Stimulated activated CD8-positive, alpha-beta memory T cell treated with anti-CD3 and anti-CD28 coated beads, Interleukin-12 subunit alpha, Interleukin-12 subunit beta, amount 100 ng/mL, for 24 hours (primary cell): ENCODE measurements around the gene FAM216B.
"Not testable (repeated sequence)": the region's sequence is repeated elsewhere in the genome, so short reads cannot be mapped to it uniquely, and the experiment has no call there.

Source experiments
- DNase-seq: peaks from one replicate; pipeline ENCODE4 v3.0.0-alpha.2; 2020; ENCODE audit errors: extremely low read depth

Gene FAM216B

GRCh38 chr13:42780044-42780443 is 1.3 kb upstream of the FAM216B start:
- DNase-seq = no peak

GRCh38 chr13:42786715-42787114 is 5.3 kb downstream of the FAM216B start:
- DNase-seq = no peak

- DNase-seq = no peak
These were observed 7.2 kb downstream of the FAM216B start for GRCh38 chr13:42788601-42789000.

GRCh38 chr13:42792154-42792553 is 10.8 kb downstream of the FAM216B start:
- no peak for DNase-seq

GRCh38 chr13:42794577-42795275 is 13.3 kb downstream of the FAM216B start:
- DNase-seq = no peak

GRCh38 chr13:42795666-42796065 is 14.3 kb downstream of the FAM216B start:
- no peak for DNase-seq

- no peak for DNase-seq
These were observed 15.5 kb downstream of the FAM216B start for GRCh38 chr13:42796747-42797356.

GRCh38 chr13:42798118-42798517 is 16.7 kb downstream of the FAM216B start:
- no peak for DNase-seq

- no peak for DNase-seq
These were observed 18.8 kb downstream of the FAM216B start for GRCh38 chr13:42800109-42800643.

GRCh38 chr13:42803563-42804204 is 22.3 kb downstream of the FAM216B start:
- DNase-seq = no peak

GRCh38 chr13:42804244-42804874 is 23.0 kb downstream of the FAM216B start:
- DNase-seq = no peak

- DNase-seq = no peak
These were observed 25.9 kb downstream of the FAM216B start for GRCh38 chr13:42807241-42807640.

GRCh38 chr13:42807866-42808265 is 26.5 kb downstream of the FAM216B start:
- no peak for DNase-seq

GRCh38 chr13:42808341-42808940 is 27.1 kb downstream of the FAM216B start:
- no peak for DNase-seq

- DNase-seq = no peak
These were observed 30.9 kb downstream of the FAM216B start for GRCh38 chr13:42812316-42812715.

- no peak for DNase-seq
These were observed 33.5 kb downstream of the FAM216B start for GRCh38 chr13:42814868-42815267.

GRCh38 chr13:42815681-42816080 is 34.3 kb downstream of the FAM216B start:
- DNase-seq = no peak

- no peak for DNase-seq
These were observed 35.2 kb downstream of the FAM216B start for GRCh38 chr13:42816538-42816937.

GRCh38 chr13:42819687-42820086 is 38.3 kb downstream of the FAM216B start:
- not testable (repeated sequence) for DNase-seq

- no peak for DNase-seq
These were observed 39.1 kb downstream of the FAM216B start for GRCh38 chr13:42820451-42820850.

- no peak for DNase-seq
These were observed 40.1 kb downstream of the FAM216B start for GRCh38 chr13:42821437-42821836.
